Testis (tissue), 3 donors: Measurements from ENCODE around the gene PTPRN2. TPM values are rescaled to one million over a fixed set of nuclear protein-coding genes. Genes with fewer than 3 reads are reported as not detected.

Experiments
- DNase-seq: peaks from one replicate; pipeline ENCODE4 v3.0.0-alpha.2; 2019
- H3K27ac ChIP-seq, 2 donors: fragments of 200-600 bp; sonication (generic); one replicate each; pipeline ENCODE4 v1.5.1; 2019
- H3K27me3 ChIP-seq: fragments of 200-600 bp; sonication (generic); one replicate; pipeline ENCODE4 v1.5.1; 2019
- H3K36me3 ChIP-seq: fragments of 200-600 bp; sonication (generic); one replicate; pipeline ENCODE4 v1.5.1; 2017; ENCODE audit warnings: low read depth; ENCODE audit errors: missing control alignments
- H3K4me1 ChIP-seq: fragments of 200-600 bp; sonication (generic); one replicate; pipeline ENCODE4 v1.5.1; 2019
- H3K4me3 ChIP-seq, 2 donors: fragments of 200-600 bp; sonication (generic); one replicate each; pipeline ENCODE4 v1.5.1; 2017 to 2019
- H3K9me3 ChIP-seq: fragments of 200-600 bp; sonication (generic); one replicate; pipeline ENCODE4 v1.5.1; 2017
- CTCF ChIP-seq, 3 experiments: fragments of 450-650 bp in 2 of 3; fragments of 200-600 bp in 1 of 3; sonication (generic) in 1 of 3; IDR thresholded peaks; one replicate each; pipeline ENCODE4 v1.5.1; 2016 to 2019; ENCODE audit warnings: antibody characterized with exemption in 3 of 3, mild to moderate bottlenecking in 2 of 3, moderate library complexity in 1 of 3
- POLR2A ChIP-seq: fragments of 450-650 bp; IDR thresholded peaks from one replicate; pipeline ENCODE4 v1.6.1; 2017; ENCODE audit warnings: antibody characterized with exemption, mild to moderate bottlenecking, moderate library complexity
- WGBS, 2 donors: methylation state at CpG; one replicate each; pipeline ENCODE4 v1.1.5; 2018; 5-methylcytosine and 5-hydroxymethylcytosine counted together
- intact Hi-C: fragments of 100-400 bp; cut with DNase I; formaldehyde crosslinking; loops from one replicate; pipeline ENCODE4 v1.15.1; 2023; ENCODE audit warnings: low total_unique reads
- polyA plus RNA-seq: library from polyadenylated mRNA; stranded (reverse); fragments of 350-450 nt; fragmentation: Illumina TruSeq; extraction: RNeasy Lipid Tissue Mini Kit (QIAGEN cat#74804); gene quantifications from one replicate; pipeline ENCODE4 v1.2.3, GENCODE V29; 2014; ENCODE audit warnings: low read depth, low replicate concordance; ENCODE audit not compliant: insufficient read depth
- total RNA-seq, 2 donors: library from RNA; depleted of rRNA; stranded (reverse); fragments of >200 nt; gene quantifications; one replicate each; pipeline ENCODE4 v1.2.3, GENCODE V29; 2016

PTPRN2 gene
- total and polyA plus RNA-seq, 3 donors from 2014 or later = 9.3 to 10.8 (median 9.8) TPM

GRCh38 chr7:157978766-157979165, 608.9 kb downstream of the PTPRN2 start:
- TF ChIP-seq CTCF (IDR thresholded peaks at IDR 0.05) (no peak), POLR2A (no peak)
- Histone ChIP-seq H3K4me3 (no peak overlapping the region), H3K27ac (no peak overlapping the region), H3K27me3 (no peaks in the 10 kb centered on the region), H3K9me3 (no peaks in the 10 kb centered on the region), H3K4me1 (peaks cover 4% of the 10 kb centered on the region), H3K36me3 (no peaks in the 10 kb centered on the region)
- intact Hi-C loops = no loop called here
- DNase-seq = no peak
- WGBS, 2 donors = 86 to 93% methylated on average over 5 to 12 of the region's 12 CpGs

GRCh38 chr7:157977717-157978496, 609.7 kb downstream of the PTPRN2 start:
- no peak for DNase-seq
- WGBS, 2 donors = 82 to 89% methylated on average over 20 of the region's 20 CpGs
- Histone ChIP-seq H3K27me3 (no peaks in the 10 kb centered on the region), H3K36me3 (no peaks in the 10 kb centered on the region), H3K9me3 (no peaks in the 10 kb centered on the region), H3K4me1 (no peaks in the 10 kb centered on the region), H3K4me3 (no peak overlapping the region), H3K27ac (no peak overlapping the region)
- intact Hi-C loops = no loop called here
- TF ChIP-seq CTCF (IDR thresholded peaks at IDR 0.05) (no peak), POLR2A (no peak)

GRCh38 chr7:157977306-157977705, 610.3 kb downstream of the PTPRN2 start:
- H3K27me3 ChIP-seq = no peaks in the 10 kb centered on the region
- DNase-seq = no peak
- no peak overlapping the region for H3K4me3 ChIP-seq
- H3K4me1 ChIP-seq = no peaks in the 10 kb centered on the region
- no peak for TF ChIP-seq POLR2A
- TF ChIP-seq CTCF (IDR thresholded peaks at IDR 0.05) = no peak
- H3K9me3 ChIP-seq = no peaks in the 10 kb centered on the region
- intact Hi-C loops = no loop called here
- no peaks in the 10 kb centered on the region for H3K36me3 ChIP-seq
- H3K27ac ChIP-seq = no peak overlapping the region
- WGBS, 2 donors = 95 to 97% methylated on average over 3 to 5 of the region's 5 CpGs

DNA sequence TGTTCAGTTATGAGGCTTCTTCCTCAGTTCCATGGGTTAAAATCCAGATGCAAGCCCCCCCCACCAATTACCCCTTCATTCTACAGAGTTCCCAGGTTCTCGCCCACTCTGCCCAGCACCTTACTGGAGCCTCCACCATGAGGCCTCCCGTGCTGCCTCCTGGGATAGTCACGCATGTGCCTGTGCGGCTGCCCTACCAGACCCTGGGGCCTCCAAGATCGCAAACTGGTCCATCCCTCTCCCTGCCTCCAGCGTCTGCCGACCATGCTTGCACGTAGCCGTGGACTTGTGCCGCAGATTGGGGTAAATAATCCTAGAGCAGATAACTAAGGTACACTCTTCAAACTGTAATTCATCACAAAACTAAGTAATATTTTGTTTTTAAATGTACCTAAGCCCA, 611.2 kb downstream of the PTPRN2 start:
- no peak for DNase-seq

More for the DNA sequence above, 611.2 kb downstream of the PTPRN2 start:
- Histone ChIP-seq H3K9me3 (no peaks in the 10 kb centered on the region), H3K36me3 (no peaks in the 10 kb centered on the region), H3K27ac (no peak overlapping the region), H3K27me3 (no peaks in the 10 kb centered on the region), H3K4me1 (no peaks in the 10 kb centered on the region), H3K4me3 (no peak overlapping the region)
- no peak for TF ChIP-seq POLR2A
- no peak for TF ChIP-seq CTCF (IDR thresholded peaks at IDR 0.05)
- intact Hi-C loops = no loop called here
- 94 to 96% methylated on average over 10 of the region's 10 CpGs for WGBS, 2 donors
